HEK293T (cell line): Measurements from ENCODE around the gene KRTAP12-1.
A peak's percentile ranks its signal among the peaks of the same experiment; 100 is the strongest.
"Not testable (repeated sequence)": the region's sequence is repeated elsewhere in the genome, so short reads cannot be mapped to it uniquely, and the experiment has no call there.

Experiments
- CTCF ChIA-PET: fragments of 350-600 bp; formaldehyde crosslinking; extraction: SDS; loops from one replicate; lab custom pipeline; 2021; ENCODE audit warnings: antibody characterized with exemption, inconsistent platforms; lab: Yijun Ruan, JAX
- POLR2A ChIA-PET: fragments of 350-600 bp; formaldehyde crosslinking; extraction: SDS; loops from one replicate; lab custom pipeline; 2020; ENCODE audit warnings: antibody characterized with exemption, inconsistent platforms; lab: Yijun Ruan, JAX
- DNase-seq: peaks from one replicate; pipeline ENCODE4 v3.0.0; 2012; ENCODE audit warnings: mixed read lengths; ENCODE audit errors: extremely low spot score
- ARNT ChIP-seq: fragments of 450-650 bp; IDR thresholded peaks from 2 replicates; pipeline ENCODE4 v1.6.1; 2017; ENCODE audit warnings: mild to moderate bottlenecking
- BHLHE40 ChIP-seq: fragments of 450-650 bp; IDR thresholded peaks from 2 replicates; pipeline ENCODE4 v1.6.1; 2016; ENCODE audit warnings: mild to moderate bottlenecking, moderate library complexity, borderline replicate concordance
- CTBP1 ChIP-seq: fragments of 450-650 bp; IDR thresholded peaks from 2 replicates; pipeline ENCODE4 v1.6.1; 2016; ENCODE audit warnings: borderline replicate concordance
- ELF4 ChIP-seq: fragments of 450-650 bp; IDR thresholded peaks from 2 replicates; pipeline ENCODE4 v1.6.1; 2017; ENCODE audit warnings: antibody characterized with exemption
- FOXA1 ChIP-seq: fragments of 450-650 bp; IDR thresholded peaks from 2 replicates; pipeline ENCODE4 v1.6.1; 2016; ENCODE audit warnings: mild to moderate bottlenecking
- FOXK2 ChIP-seq: fragments of 450-650 bp; IDR thresholded peaks from 2 replicates; pipeline ENCODE4 v1.6.1; 2016; ENCODE audit warnings: mild to moderate bottlenecking
- FOXM1 ChIP-seq: fragments of 450-650 bp; IDR thresholded peaks from 2 replicates; pipeline ENCODE4 v1.6.1; 2017; ENCODE audit warnings: mild to moderate bottlenecking, borderline replicate concordance
- HDGF ChIP-seq: fragments of 450-650 bp; IDR thresholded peaks from 2 replicates; pipeline ENCODE4 v1.6.1; 2017; ENCODE audit warnings: antibody characterized with exemption, borderline replicate concordance
- L3MBTL2 ChIP-seq: fragments of 450-650 bp; conservative IDR thresholded peaks from 2 replicates; pipeline ENCODE4 v1.6.1; 2016; ENCODE audit warnings: mild to moderate bottlenecking
- LEF1 ChIP-seq: fragments of 450-650 bp; IDR thresholded peaks from 2 replicates; pipeline ENCODE4 v1.6.1; 2017; ENCODE audit warnings: mild to moderate bottlenecking, borderline replicate concordance
- NFRKB ChIP-seq: fragments of 450-650 bp; IDR thresholded peaks from 2 replicates; pipeline ENCODE4 v1.6.1; 2016; ENCODE audit warnings: mild to moderate bottlenecking, moderate library complexity
- PKNOX1 ChIP-seq: fragments of 450-650 bp; IDR thresholded peaks from 2 replicates; pipeline ENCODE4 v1.6.1; 2016
- SP1 ChIP-seq: fragments of 450-650 bp; IDR thresholded peaks from 2 replicates; pipeline ENCODE4 v1.6.1; 2017
- SUZ12 ChIP-seq: fragments of 450-650 bp; IDR thresholded peaks from 2 replicates; pipeline ENCODE4 v1.6.1; 2016; ENCODE audit warnings: mild to moderate bottlenecking
- TARDBP ChIP-seq: fragments of 450-650 bp; IDR thresholded peaks from 2 replicates; pipeline ENCODE4 v1.6.1; 2016
- ZNF384 ChIP-seq: fragments of 450-650 bp; IDR thresholded peaks from 2 replicates; pipeline ENCODE4 v1.6.1; 2016

KRTAP12-1 gene

GRCh38 chr21:44695641-44696040 is 13.7 kb upstream of the KRTAP12-1 start:
- POLR2A ChIA-PET, result no interaction called here
- no peak for DNase-seq
- TF ChIP-seq FOXK2, result no peak
- no peak for TF ChIP-seq SUZ12
- TF ChIP-seq L3MBTL2, result no peak
- TF ChIP-seq LEF1, result no peak
- no peak for TF ChIP-seq ELF4
- CTCF ChIA-PET, result interaction anchor here (0.6 kb wide), 1 partner anchor 31 kb away, joined by 3 read pairs; no protein-coding TSS in a partner anchor

GRCh38 chr21:44695184-44695583 is 13.2 kb upstream of the KRTAP12-1 start:
- TF ChIP-seq ARNT, result no peak
- TF ChIP-seq ZNF384, result no peak
- TF ChIP-seq NFRKB, result no peak
- TF ChIP-seq CTBP1, result no peak
- TF ChIP-seq L3MBTL2, result no peak
- no peak for TF ChIP-seq FOXA1
- TF ChIP-seq HDGF, result no peak
- no peak for DNase-seq
- ChIA-PET POLR2A (no interaction called here), CTCF (interaction anchor here (0.6 kb wide), 1 partner anchor 32 kb away, joined by 3 read pairs; no protein-coding TSS in a partner anchor)

DNA sequence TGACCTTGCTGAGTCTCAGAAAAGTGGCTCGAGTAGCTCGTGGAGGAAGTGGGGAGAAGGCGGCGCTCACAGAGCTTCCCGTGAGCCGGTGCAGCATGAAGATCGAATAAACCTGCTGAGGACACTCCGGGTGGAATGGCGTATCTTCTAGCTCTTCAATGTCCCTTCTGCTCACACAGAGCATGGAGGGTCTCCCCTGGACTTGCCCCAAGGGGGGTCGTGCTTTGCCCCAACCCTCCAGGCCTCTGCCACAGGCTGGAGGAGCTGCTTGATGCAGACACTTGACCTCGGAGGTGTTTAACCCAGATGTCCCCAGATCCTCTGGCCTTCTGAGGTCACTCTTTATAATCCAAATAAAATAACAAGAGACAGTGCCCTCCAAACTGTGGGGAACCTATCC is 12.8 kb upstream of the KRTAP12-1 start:
- no peak for DNase-seq
- no peak for TF ChIP-seq FOXM1
- TF ChIP-seq ARNT, result no peak
- TF ChIP-seq ELF4, result no peak
- TF ChIP-seq SUZ12, result no peak
- no peak for TF ChIP-seq TARDBP
- no peak for TF ChIP-seq L3MBTL2
- no peak for TF ChIP-seq SP1
- no peak for TF ChIP-seq BHLHE40
- TF ChIP-seq ZNF384, result no peak
- no peak for TF ChIP-seq NFRKB
- TF ChIP-seq HDGF, result no peak
- no peak for TF ChIP-seq FOXA1
- TF ChIP-seq LEF1, result no peak
- TF ChIP-seq PKNOX1, result no peak
- TF ChIP-seq CTBP1, result no peak
- CTCF ChIA-PET, result no interaction called here
- POLR2A ChIA-PET, result no interaction called here

GRCh38 chr21:44692798-44693512 is 11.0 kb upstream of the KRTAP12-1 start:
- TF ChIP-seq FOXK2 (no peak), SP1 (no peak), NFRKB (no peak), HDGF (no peak), LEF1 (no peak), ARNT (no peak), PKNOX1 (no peak), FOXM1 (no peak), CTBP1 (no peak), FOXA1 (no peak), ZNF384 (no peak), L3MBTL2 (no peak), TARDBP (no peak), ELF4 (no peak), SUZ12 (no peak), BHLHE40 (no peak)
- DNase-seq, result no peak
- ChIA-PET POLR2A (no interaction called here), CTCF (no interaction called here)

- CTCF ChIA-PET, result no interaction called here
- POLR2A ChIA-PET, result no interaction called here
- TF ChIP-seq ARNT (no peak), FOXK2 (no peak), L3MBTL2 (no peak), CTBP1 (no peak), ELF4 (no peak), ZNF384 (no peak), FOXA1 (no peak), SP1 (no peak), HDGF (no peak)
- DNase-seq, result no peak
These were observed 9.7 kb upstream of the KRTAP12-1 start for GRCh38 chr21:44691686-44692085.

- CTCF ChIA-PET, DNase-seq, POLR2A ChIA-PET: not testable (repeated sequence)
These were observed 7.8 kb upstream of the KRTAP12-1 start for GRCh38 chr21:44689740-44690139.

GRCh38 chr21:44687671-44688070 is 5.7 kb upstream of the KRTAP12-1 start:
- TF ChIP-seq CTBP1 (no peak), PKNOX1 (peak; percentile 61; the same call in 1 of the 2 replicates)
- ChIA-PET CTCF (no interaction called here), POLR2A (no interaction called here)
- DNase-seq, result no peak
